Activated CD4-positive, alpha-beta T cell treated with anti-CD3 and anti-CD28 coated beads, Interleukin-2, amount 50 U/mL, for 1 hour (primary cell): ENCODE data around the gene INSL4.

Source experiments
- DNase-seq: peaks from one replicate; pipeline ENCODE4 v3.0.0-alpha.2; 2020

The INSL4 gene

DNA sequence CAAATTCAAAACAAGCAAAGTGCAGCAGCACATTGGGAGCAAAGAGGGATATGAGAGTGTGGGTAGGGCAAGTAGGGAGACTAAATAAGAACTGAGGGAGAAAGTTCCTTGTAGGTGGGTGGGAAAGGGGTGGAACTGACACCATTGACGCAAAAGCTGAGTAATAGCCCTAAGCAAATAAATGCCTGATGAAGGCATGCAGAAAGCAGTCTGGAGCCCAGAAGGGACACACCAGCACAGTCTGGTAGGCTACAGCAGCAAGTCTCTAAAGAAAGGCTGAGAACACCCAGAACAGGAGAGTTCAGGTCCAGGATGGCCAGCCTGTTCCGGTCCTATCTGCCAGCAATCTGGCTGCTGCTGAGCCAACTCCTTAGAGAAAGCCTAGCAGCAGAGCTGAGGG, at the start of gene INSL4:
Gene INSL4, plus strand, starts transcription at position 208 of the 400 bp plus-strand sequence. Its CDS starts 105 bp downstream, at position 313.
- no peak for DNase-seq

GRCh38 chr9:5184776-5185175, 46.4 kb upstream of the INSL4 start:
- no peak for DNase-seq

GRCh38 chr9:5185220-5185840, 45.9 kb upstream of the INSL4 start, which contains the start of gene INSL6:
Gene INSL6 (minus strand): TSS chr9:5185639. CDS start chr9:5185602, 37 bp downstream.
- no peak for DNase-seq

DNA sequence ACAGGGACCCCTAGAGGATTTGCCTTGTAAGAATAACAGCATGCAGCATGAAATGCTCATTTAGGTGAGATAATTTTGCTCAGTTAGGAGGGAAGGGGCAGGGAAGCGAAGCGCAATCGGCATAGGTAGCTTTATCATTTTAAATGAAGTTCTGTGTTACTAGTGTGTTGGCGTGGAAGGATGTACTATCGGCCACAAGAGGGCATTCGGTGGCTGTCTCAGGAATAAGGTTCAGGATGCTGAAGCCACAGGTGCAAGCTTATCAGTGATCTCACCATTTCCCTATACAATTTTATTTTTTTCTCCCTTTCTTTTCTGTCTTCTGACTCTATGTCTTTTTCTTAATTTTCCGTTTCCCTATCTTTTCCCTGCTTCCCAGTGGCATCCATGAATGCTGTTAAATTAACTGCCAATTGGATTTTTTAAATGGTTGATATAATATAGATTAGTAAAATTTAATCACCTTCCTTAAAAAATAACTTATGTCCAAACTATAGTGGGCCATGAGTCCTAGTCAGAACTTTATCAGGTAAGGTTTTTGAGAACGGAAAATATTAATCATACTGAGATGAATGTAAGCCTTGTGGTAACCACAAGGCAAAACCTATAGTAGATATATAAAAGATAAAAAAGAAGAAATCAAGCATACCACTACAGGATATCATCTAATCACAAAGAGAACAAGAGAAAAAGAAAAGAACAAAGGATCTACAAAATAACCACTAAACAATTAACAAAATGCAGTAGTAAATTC, 44.6 kb upstream of the INSL4 start:
- DNase-seq: peak; percentile 53

- no peak for DNase-seq
Observed at GRCh38 chr9:5188060-5188984, 42.9 kb upstream of the INSL4 start.

DNA sequence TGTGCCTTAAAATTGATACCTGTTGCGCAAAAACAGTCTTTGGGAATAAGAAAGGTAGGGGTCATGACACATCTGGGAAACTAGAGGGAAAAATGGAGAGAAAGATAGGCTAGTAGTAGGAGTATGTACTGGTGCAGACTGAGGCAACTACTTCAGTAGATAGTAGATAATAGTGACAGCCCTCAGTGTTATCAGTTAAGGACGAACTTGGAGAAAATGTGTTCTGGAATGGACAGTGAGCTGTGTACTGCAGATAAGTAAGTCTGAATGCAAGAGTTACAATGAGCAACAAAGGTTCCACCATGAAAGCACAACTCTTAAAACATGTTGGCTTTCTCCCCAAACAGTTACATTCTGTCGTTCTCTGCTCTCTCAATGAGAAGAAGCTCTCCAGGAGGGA, 39.2 kb upstream of the INSL4 start:
- no peak for DNase-seq

DNA sequence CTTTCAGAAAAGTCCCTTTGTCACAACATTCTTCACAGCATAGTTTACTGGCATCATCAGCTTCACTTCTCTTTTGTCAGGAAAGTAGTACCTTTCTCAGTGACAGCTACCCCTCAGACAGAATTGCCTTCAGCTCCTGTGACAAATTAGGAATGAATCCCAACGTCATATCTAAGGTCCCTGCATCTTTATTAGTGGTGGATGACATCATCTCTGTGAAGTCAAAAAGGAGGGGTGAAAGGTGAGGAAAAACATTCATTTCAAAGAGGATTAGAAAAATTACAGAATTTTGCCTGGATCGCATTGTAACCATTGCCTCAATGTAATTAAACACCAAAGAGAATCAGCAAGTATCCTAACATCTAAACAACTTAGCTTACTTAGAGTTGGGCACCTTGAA, 37.9 kb upstream of the INSL4 start:
- no peak for DNase-seq

GRCh38 chr9:5195463-5195862, 35.8 kb upstream of the INSL4 start:
- no peak for DNase-seq

DNA sequence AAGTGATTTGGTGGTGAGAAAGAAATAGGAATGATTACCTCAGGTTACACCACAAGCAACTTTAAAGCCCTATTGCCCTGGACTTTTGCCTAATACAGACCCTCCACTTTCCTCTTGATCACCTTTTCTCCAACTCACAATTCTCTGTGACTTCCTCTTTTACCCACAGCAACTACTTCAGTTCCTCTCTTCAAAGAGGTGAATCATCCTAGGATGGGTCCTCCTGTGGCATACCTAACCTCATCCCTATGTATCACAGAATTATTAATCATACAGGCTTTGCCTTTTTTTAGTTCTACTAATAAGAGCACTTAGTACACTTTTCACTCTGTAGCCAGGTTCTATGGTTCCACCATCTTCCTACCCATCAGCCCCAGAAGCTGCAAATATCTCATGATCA, 26.1 kb upstream of the INSL4 start:
- DNase-seq: no peak

- DNase-seq: no peak
Observed at GRCh38 chr9:5230554-5230953, 665 bp upstream of the INSL4 start.

- no peak for DNase-seq
Observed at GRCh38 chr9:5263351-5264218, 32.4 kb downstream of the INSL4 start.

- no peak for DNase-seq
Observed at GRCh38 chr9:5264219-5264595, 33.0 kb downstream of the INSL4 start.

DNA sequence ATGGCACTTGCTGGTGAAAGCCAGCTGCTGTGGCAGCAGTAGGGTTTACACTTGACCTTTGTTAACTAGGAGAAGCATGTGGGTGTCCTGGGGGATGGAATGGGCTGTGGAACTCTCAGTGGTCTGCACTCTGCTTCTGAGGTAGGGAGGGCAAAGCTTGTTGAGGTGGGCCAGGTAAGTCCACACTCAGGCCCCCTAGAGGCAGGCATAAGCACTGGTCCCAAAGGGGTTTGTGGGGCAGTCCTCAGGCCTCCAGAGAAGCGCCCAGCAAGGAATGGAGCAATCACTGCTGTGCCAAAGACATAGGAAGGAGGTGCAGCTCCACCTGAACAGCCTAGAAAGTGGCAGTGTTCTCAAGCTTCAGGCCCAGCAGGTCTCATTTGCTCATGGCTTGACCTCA, 34.7 kb downstream of the INSL4 start:
- no peak for DNase-seq

- DNase-seq: no peak
Observed at GRCh38 chr9:5269249-5269715, 38.1 kb downstream of the INSL4 start.

- no peak for DNase-seq
Observed at GRCh38 chr9:5274770-5275169, 43.6 kb downstream of the INSL4 start.

GRCh38 chr9:5278486-5278885, 47.3 kb downstream of the INSL4 start:
- DNase-seq: no peak
